KBM-7 (cell line): ENCODE measurements around the gene NPHP1.

Source experiments
- DNase-seq: peaks from one replicate; pipeline ENCODE4 v3.0.0-alpha.2; 2015
- in situ Hi-C: fragments of 300-500 bp; cut with MboI; formaldehyde crosslinking; loops from 2 replicates; pipeline ENCODE4 v1.14.3; 2020; ENCODE audit warnings: low sequenced_read_pairs, low pct_unique_long_range_greater_than_20kb, mixed read lengths

Gene NPHP1

DNA sequence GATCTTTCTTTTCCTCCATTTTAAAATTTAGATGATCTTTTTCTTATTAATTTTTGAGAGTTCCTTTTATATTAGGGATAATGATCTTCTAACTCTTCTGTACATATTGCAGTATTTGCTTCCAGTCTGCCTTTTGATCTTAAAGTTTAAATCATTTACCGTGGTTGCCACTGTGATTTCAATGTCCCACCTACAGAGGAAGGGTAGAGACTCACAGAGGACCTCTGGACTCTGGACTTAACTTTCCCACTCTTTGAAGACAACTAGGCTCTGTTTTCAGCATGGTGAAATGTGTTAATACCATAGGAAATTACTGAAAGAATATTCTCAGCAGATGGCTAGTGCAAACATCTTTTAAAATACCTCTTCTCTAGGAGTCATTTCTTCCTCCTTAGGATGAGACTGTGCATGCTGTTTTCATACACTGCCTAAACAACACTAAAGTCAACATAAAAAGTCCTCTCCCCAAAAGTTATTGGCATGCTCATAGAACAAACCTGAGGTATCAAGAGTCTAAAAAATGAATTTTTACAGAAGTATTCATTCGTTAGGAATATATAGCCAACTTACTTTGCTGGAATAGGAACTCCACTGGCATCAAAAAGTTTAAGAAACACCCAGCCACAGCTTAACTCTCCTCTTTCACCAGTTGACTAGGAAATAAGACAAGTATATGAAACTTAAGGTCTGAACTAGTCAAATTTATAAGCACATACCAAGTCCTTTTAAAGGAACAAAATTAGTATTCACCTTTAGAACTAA lies 58.4 kb downstream of the NPHP1 start:
- DNase-seq, result no peak
- in situ Hi-C loops, result no loop called here

DNA sequence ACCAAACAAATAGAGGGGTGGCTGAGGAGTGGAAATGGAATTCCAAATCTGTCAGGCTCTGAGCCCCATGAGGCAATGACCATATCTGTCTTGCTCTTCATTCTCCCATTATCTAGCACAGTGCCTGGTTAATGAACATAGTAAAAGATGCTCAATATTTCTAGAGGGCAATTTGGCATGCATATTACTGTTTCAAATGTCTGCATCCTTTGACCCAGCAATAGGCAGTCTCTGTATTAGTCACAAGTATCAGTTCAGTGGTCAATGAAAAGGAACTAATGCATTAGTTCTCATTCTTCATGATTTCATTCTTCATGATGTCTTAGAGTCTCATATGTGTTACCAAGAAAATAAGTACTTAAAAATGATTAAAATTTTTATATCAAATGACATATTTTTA lies 60.8 kb downstream of the NPHP1 start:
- DNase-seq, result no peak
- in situ Hi-C loops, result no loop called here

DNA sequence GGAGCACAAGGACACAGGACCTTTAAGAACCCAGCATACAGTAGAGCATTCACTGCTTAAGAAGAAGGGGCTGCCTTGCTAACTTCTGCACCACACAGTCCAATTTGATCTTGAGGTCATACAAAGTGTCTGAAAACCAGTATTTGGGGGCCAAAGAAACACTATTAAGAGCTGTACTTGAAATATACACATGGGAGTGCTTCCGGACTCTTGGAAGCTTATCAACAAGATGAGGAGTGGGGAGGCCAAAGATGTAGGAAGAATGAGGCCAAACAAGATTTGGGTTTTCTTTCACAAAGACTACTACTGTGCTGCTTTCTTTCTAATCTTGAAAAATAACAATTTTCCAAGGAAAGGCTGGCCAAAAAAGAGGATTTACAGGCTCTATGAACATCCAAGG lies 64.4 kb downstream of the NPHP1 start:
- in situ Hi-C loops, result no loop called here
- no peak for DNase-seq

DNA sequence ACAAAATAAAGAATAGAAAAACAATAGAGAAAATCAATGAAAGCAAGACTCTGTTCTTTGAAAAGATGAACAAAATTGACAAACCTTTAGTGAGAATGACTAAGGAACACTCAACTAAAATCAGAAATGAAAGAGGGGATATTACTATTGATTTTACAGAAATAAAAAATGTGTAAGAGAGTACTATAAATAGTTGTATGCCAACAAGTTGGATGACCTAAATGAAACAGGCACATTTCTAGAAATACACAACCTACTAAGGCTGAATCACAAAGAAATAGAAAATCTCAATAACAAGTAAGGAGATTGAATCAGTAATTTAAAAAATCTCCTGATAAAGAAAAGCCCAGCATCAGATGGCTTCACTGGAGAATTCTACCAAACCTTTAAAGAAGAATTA lies 70.8 kb downstream of the NPHP1 start:
- in situ Hi-C loops, result no loop called here

DNA sequence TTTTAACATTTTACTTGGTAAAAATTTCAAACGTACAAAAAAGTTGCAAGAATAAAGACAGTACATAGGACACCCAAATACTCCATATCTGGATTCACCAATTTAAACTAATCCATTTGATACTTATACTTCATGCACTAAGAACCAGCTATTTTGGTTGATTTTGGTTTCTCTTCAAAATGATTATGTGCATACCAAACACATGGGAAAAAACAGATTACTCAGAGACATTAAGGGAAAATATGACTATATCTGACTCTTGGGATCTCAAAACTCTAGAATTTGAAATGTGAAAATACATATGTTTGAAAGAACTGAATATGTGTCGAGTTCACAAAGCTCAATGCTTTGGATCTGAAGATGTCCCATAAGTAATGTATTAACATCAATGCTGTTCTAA lies 73.6 kb downstream of the NPHP1 start:
- in situ Hi-C loops, result no loop called here
- no peak for DNase-seq

More for the DNA sequence above, 70.8 kb downstream of the NPHP1 start:
- no peak for DNase-seq

DNA sequence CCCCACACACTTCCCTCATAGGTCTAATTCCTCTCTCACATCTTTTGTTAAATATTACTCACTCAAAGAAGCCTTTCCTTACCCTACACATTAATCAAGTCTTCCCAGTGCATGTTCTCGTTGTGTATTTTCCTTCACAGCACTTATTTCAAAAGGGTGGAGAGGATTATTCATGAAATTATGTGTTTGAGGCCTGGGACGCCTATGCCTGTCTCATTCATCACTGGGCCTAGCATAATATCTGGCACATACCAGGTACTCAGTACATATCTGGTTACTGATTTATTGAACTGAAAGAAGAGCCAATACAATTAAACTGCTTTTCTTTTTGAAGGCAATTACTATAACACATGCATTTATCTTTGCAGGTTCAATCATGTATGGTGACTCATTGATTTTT lies 74.1 kb downstream of the NPHP1 start:
- no peak for DNase-seq
- in situ Hi-C loops, result no loop called here

DNA sequence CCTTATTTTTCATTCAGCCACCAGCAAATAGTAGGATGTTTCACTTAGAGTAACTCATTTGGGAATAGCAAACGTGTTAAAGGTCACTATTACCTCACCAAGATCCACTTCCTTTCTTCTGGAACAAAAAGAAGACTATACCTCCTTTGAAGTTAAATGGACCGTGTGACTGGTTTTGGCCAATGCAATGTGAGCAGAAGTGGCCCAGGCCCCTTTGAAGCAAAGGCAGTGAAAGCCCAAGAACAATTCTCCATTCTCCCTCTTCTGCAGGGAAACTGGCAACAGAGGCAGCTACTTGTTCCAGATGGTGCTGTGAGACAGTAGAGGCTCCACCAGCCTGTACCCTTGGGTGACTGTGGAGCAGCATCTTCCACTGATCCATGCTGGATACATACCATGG lies 77.9 kb downstream of the NPHP1 start:
- no peak for DNase-seq
- in situ Hi-C loops, result no loop called here

DNA sequence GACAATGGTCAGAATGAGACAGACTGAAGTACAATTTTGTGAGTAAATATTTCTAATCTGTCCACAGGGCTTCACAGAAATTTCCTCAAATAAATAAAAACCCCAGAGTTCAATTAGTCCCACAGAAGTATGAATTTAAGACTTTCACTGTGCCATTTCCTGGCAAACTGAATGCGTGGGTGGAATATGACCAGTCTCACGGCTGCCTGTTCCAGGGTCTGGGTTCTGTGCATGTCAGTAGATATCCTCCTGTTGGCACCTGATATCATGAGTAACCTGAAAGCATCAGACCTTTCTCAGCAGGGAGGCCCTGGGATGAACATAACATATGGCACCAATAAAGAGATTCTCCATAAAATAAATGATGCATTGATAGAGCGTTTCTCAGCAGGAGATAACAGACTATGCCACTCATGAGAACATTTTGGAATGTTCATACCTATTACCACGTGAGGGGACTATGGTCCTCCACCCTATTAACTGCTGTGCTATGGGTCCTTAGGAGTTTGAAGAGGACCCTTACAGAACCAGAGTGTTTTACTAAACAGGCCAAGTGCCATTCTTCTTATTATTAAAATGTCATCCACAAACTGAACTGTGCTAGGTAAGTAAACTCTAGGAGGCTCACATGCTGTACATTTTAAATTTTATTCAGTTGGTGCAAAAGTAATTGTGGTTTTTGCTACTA lies 78.6 kb downstream of the NPHP1 start:
- in situ Hi-C loops, result no loop called here
- DNase-seq, result no peak

DNA sequence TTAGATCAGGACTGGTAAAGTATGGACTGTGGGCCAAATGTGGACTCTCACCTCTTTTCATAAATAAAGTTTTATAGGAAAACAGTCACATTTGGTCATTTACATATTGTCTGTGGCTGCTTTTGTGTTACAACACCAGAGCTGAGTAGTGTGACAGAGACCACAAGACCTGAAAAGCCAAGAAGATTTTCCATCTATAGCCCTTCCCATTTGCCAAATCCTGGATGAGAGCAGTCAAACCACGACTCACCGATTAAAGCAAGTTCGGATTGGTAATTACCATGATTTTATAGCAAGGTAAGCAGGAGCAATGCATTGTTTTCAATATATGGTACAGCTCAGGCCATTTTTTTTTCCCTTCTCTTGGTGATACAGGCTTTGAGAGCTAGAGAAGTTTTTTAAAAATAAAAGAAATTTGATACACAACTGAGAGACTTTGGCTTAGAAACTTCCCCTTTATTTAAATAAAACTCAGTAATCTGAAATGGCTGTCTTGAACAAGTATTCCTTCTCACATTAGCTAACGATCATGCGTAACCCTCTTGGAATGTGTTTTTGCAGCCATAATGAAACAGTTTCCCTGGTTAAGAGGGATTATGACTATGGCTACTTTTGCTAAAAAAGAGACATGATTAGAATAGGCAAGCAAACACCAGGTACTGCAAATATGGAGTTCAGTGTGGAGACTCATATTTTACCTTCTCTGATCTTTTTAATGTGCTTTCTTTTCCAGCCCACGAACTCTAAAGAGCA lies 79.7 kb downstream of the NPHP1 start:
- in situ Hi-C loops, result no loop called here
- DNase-seq, result no peak

DNA sequence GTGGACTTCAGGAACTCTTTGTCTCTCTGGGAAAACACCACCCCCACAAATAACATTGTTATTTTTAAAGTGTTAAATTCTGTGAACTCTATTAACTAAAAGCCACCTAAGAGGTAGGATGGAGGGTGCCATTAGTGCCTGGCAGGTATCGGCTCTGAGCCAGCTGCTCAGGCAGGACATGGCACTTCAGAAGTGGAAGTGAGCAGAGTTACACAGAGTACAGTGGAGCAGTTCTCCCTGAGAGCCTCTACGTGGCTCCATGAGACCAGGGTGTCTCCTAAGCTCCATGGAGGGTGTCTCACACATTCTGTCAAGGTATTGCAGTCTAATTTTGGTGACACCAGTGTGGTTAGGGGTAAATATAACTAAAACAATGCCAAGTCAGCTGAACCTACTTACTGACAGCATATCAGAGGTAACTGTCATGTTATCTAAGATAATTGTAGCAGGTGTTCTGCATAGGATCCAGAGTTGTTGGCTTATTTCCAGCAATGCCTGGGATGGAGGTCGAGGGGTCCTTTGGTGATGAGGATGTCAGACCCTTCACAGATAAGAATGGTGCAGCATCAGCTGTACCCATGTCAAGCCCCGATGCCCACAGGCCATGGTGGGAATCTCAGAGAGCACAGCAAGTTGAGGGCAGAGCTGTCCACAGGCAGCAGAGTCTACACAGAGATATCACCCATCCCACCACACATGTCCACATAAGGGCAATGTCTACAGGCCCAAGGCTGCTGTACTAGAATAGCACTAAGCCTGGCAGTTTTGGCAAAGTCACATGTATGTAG lies 80.6 kb downstream of the NPHP1 start:
- no peak for DNase-seq
- in situ Hi-C loops, result no loop called here

DNA sequence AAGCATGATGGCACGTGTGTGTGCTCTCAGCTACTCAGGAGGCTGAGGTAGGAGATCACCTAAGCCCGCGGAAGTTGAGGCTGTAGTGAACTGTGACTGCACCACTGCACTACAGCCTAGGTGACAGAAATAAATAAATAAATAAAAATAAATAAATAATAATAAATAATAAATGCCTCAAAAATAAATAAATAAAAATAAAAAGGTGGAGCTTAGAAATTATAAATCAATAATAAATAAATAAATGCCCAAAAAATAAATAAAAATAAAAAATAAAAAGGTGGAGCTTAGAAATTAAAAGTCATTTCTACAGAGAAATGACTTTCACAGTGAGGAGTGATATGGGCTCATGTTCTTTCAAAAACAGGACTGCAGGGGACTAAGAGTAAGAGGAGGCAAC lies 83.2 kb downstream of the NPHP1 start:
- in situ Hi-C loops, result no loop called here

DNA sequence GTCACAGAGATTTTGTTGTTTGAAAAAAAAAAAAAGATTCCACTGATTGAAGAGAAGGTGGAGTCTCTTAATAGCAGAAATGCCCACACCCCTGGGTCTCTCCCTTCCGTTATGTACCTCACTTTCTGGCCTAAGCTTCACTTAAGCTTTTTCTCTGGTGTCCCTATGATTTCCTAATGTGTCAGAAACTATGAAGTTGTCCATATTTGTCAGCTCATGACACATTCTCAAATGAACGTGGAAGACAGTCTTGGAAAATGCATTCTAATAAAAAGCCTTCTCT lies 83.8 kb downstream of the NPHP1 start:
- in situ Hi-C loops, result no loop called here
- no peak for DNase-seq

More for the DNA sequence above, 83.2 kb downstream of the NPHP1 start:
- DNase-seq, result no peak

DNA sequence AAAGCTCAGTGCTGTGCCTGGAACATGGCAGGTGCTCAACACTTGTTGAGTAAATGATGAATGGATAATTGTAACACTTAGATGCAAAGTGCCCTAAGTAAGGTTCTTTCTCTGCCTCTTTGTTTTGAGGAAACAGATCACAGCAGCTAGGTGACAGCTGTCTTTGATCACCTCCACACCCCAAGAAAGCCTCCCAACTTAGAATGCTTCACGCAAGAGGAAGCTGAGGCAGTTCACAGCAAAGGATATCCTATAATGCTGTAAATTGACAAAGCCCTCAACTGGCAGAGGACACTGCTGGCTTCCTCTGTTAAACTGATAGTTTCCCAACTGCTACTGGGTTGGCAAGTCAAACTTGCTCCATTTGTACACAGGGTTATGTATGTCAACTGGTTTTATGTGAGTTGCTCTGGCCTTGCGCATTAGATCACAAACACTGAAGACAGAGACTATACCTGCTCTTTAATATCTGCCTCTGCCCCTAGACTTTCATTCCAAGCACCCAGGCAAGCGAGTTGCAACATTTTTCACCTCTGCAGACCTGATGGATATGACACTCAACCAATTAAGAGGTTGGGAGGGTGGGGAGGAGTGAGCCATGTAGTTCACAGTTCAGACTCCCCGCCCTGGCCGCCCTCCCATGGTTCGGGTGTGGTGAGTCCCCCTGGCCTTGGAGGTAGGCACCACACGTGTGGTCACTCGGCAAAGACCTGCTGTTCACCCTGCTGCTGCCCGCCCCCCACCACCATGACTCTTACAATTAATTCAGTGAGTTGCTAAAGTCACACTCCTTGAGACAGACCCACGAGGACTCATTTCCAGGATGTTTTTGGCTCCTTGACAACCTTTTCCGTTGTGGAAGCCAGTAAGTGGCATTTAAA lies 84.4 kb downstream of the NPHP1 start:
- in situ Hi-C loops, result no loop called here
- no peak for DNase-seq

DNA sequence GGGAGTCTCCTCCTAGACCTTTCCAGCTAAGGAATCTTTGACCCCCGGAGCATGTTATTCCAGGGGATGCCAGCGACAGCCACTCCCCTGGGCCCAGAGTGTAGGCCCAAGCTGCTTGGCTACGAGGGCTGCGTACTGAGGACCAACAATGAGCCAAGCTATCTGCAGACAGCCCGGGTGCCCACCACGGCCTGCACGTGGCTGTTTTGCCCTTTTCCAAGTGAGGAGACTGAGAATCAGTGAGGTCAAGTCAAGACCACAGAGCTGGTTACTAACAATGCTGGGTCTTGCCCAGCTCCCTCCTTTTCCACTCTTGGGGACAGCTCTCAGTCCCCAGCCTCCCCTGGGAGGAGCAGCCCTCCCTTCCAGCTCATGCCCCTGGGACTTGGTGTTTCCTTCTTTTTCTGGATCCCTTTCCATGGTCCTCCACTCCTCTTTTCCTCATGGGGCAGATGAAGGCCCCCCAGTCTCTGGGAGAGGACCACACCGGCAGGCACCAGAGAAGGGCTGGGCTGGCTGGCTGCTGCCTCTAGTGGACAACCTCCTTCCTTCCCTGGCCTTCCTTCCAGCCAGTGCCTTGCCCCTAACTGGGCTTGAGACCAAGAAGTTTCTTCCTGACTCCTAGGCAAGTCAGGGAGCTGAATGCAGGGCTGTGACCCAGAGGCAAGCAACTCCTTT lies 88.6 kb downstream of the NPHP1 start:
- DNase-seq, result no peak
- in situ Hi-C loops, result no loop called here

DNA sequence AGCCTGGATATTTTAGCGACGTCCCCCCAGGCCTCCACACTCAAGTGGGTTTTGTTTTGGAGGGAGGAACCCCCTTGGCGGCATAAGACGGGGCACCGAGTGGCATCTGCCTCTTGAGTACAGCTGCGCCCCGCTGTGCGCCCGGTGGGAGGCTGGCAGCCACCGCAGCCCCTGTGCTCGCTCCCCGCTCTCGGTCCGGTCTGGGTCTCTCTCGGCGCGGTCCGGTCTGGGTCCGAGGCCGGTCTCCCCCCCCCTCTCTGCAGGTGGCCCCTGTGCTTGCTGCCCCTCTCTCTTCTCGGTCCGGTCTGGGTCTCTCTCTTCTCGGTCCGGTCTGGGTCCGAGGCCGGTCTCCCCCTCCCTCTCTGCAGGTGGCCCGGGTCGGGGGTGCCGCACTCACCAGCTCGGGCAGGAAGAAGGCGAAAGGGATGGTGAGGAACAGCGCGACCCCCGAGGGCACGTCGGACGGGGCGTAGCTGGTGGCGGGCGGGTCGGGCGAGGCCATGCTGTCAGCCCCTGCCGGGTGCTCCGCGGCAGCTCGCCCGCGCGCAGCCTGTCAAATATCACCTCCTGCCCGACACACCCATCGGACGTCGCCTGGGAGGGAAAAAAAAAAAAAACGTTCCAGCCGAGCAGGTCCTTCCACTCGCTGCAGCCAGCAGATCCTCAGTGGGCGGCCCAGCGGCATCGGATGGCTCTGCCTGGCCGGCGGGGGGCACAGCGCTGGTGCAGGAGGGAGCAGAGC lies 89.4 kb downstream of the NPHP1 start, which contains the start of gene MALL:
Gene MALL, minus strand, starts transcription at position 532 of the 742 bp plus-strand sequence. Its CDS starts 30 bp downstream, at position 502.
- in situ Hi-C loops, result no loop called here
- no peak for DNase-seq

DNA sequence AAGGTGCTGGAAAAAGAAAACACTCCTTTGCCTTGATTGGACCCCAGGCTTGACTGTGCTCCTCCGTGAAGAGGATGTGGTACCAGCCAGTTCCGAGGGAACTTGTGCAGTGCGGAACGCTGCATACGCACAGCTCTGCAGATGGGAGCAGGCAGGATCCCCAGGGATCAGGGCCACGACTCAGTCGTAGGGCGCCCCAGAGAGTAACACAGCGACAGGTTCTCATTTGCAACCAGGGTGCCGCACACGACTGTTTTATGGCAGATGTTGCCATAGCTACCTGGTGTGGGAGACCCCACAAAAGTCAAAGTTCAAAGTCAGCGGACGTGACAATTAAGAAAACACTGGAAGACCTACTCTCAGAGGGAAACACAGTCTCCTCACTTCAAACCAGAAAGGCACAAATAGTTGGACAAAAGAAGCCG lies 90.0 kb downstream of the NPHP1 start:
- in situ Hi-C loops, result no loop called here
- no peak for DNase-seq

DNA sequence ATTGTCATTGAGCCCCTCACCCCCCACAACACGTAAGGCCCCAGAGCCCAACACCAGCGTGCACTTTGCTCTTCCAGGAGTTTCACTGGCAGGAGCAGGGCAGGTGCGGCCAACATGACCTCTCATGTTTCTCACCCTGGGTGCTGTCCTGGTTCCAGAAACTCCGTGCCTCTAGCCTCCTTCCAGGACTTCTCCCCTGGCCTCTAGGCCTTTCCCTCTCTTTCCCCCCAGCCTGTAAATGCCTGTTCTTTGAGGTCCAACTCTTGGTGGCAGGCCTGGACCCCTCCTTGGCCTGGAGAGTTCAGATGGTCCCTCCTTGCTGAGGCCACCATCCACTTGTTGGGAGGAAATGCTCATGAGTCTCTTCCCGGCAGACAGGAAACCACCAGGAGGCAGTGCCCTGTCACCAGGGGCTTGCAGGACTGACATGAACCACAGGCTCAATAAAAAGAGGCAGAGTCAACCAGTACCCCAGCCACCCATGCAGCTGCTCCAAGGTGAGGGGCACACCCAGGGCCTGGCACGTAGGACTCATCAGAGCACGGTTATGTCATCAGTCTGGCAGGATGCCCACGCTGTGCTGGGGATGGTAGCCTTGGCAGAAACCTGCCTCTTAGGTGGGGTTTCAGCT lies 90.7 kb downstream of the NPHP1 start:
- in situ Hi-C loops, result no loop called here
- DNase-seq, result peak; percentile 4
